Activated T-helper 2 cell treated with anti-CD3 and anti-CD28 coated beads, Interferon-gamma antibody, Interleukin-2, Interleukin-4, amounts not matched to agents 10 μg/mL and 5 μg/mL and 100 μg/mL, durations not matched to agents 14 hours and 24 hours and 36 hours (primary cell): ENCODE results near the gene ATP5F1E. TPM values are rescaled to one million over a fixed set of nuclear protein-coding genes. Genes with fewer than 3 reads are reported as not detected.
A peak's percentile ranks its signal among the peaks of the same experiment; 100 is the strongest.
"Not testable (repeated sequence)": the region's sequence is repeated elsewhere in the genome, so short reads cannot be mapped to it uniquely, and the experiment has no call there.

ENCODE experiments used
- DNase-seq: peaks from one replicate; pipeline ENCODE4 v3.0.0; 2021; ENCODE audit warnings: low spot score
- H3K27ac Mint-ChIP-seq: one replicate; pipeline ENCODE4 v1.8.0; 2021; ENCODE audit warnings: mixed read lengths
- H3K27me3 Mint-ChIP-seq: one replicate; pipeline ENCODE4 v1.8.0; 2021; ENCODE audit warnings: low read depth, mixed read lengths
- H3K36me3 Mint-ChIP-seq: one replicate; pipeline ENCODE4 v1.8.0; 2021; ENCODE audit warnings: low read depth, mixed read lengths
- H3K4me1 Mint-ChIP-seq: one replicate; pipeline ENCODE4 v1.8.0; 2021; ENCODE audit warnings: low read depth, mixed read lengths
- H3K4me3 Mint-ChIP-seq: one replicate; pipeline ENCODE4 v1.8.0; 2021; ENCODE audit warnings: low read depth, mild to moderate bottlenecking, moderate library complexity, mixed read lengths
- H3K9me3 Mint-ChIP-seq: one replicate; pipeline ENCODE4 v1.8.0; 2021; ENCODE audit warnings: mixed read lengths
- intact Hi-C: fragments of 100-400 bp; cut with micrococcal nuclease; formaldehyde crosslinking; loops from one replicate; pipeline ENCODE4 v1.15.1; 2023
- total RNA-seq: library from RNA; stranded (reverse); gene quantifications from 2 replicates; pipeline ENCODE4 v1.2.3, GENCODE V29; 2022

ATP5F1E gene
- total RNA-seq, 1 donor from 2014 or later: 66.9 TPM

- Mint-ChIP-seq H3K27ac (peak overlapping the region; percentile 50), H3K36me3 (peaks cover 78% of the 10 kb centered on the region), H3K27me3 (no peaks in the 10 kb centered on the region), H3K4me1 (peaks cover 37% of the 10 kb centered on the region), H3K9me3 (no peaks in the 10 kb centered on the region), H3K4me3 (no peak overlapping the region)
- DNase-seq: no peak
- intact Hi-C loops: loop anchor here (2.0 to 10.0 kb wide), 2 partner anchors 18 to 332 kb away; partner anchors contain the start of gene STX16
Measured at GRCh38 chr20:58986968-58987517, 45.1 kb downstream of the ATP5F1E start.

GRCh38 chr20:58986286-58986967, 45.7 kb downstream of the ATP5F1E start:
- H3K36me3 Mint-ChIP-seq: peaks cover 72% of the 10 kb centered on the region
- no peaks in the 10 kb centered on the region for H3K9me3 Mint-ChIP-seq
- H3K27ac Mint-ChIP-seq: peak overlapping the region; percentile 50
- no peak for DNase-seq
- H3K27me3 Mint-ChIP-seq: no peaks in the 10 kb centered on the region
- H3K4me1 Mint-ChIP-seq: peaks cover 37% of the 10 kb centered on the region
- H3K4me3 Mint-ChIP-seq: no peak overlapping the region
- intact Hi-C loops: loop anchor here (2.0 to 10.0 kb wide), 2 partner anchors 18 to 332 kb away; partner anchors contain the start of gene STX16

DNA sequence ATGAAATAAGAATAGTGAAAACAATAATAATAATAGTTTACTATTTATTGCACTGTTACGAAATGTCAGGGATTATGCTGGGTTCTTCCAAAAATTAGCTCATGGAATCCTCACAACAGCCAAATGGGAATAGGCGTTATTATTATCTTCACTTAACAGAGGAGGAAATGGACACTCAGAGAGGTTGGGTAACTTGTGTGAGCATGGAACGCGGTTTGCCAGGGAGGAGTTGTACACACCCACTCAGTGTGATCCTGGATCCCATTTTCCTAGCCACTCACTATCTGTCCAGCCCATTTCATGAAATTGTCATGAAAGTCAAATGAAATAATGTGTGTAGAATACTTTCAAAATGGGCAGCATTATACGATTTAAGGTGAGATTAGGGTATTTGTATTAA, 46.5 kb downstream of the ATP5F1E start:
- H3K27me3 Mint-ChIP-seq: no peaks in the 10 kb centered on the region
- peaks cover 65% of the 10 kb centered on the region for H3K36me3 Mint-ChIP-seq

DNA sequence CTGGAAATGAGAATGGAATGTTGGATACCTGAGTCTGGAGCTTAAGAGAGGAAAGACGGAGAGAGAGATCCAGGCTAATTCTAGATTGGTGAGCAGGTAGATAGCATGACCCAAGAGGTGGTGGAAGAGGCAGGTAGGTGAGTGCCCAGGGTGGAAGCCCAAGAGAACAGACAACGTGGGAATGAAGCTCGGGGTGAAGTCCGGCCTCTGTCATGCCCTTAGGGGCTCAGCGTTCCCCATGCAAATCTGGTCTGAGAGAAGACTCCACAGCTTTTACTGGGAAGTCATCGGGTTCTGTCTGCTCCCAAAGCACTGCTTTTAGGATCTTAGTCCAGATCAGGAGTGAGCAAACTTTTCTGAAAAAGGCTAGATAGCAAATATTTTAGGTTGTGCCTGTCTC, 47.4 kb downstream of the ATP5F1E start:
- H3K4me3 Mint-ChIP-seq: no peak overlapping the region
- peaks cover 37% of the 10 kb centered on the region for H3K4me1 Mint-ChIP-seq
- peaks cover 57% of the 10 kb centered on the region for H3K36me3 Mint-ChIP-seq
- no peaks in the 10 kb centered on the region for H3K9me3 Mint-ChIP-seq
- intact Hi-C loops: loop anchor here (5.0 to 10.0 kb wide), 3 partner anchors 48 to 330 kb away; partner anchors contain the start of genes ATP5F1E and STX16
- H3K27me3 Mint-ChIP-seq: peaks cover 2% of the 10 kb centered on the region
- DNase-seq: no peak
- no peak overlapping the region for H3K27ac Mint-ChIP-seq

More for the DNA sequence above, 46.5 kb downstream of the ATP5F1E start:
- H3K4me1 Mint-ChIP-seq: peaks cover 37% of the 10 kb centered on the region
- intact Hi-C loops: loop anchor here (2.0 to 10.0 kb wide), 2 partner anchors 19 to 331 kb away; partner anchors contain the start of gene STX16
- DNase-seq: no peak
- no peak overlapping the region for H3K4me3 Mint-ChIP-seq
- H3K9me3 Mint-ChIP-seq: no peaks in the 10 kb centered on the region
- no peak overlapping the region for H3K27ac Mint-ChIP-seq

GRCh38 chr20:58983115-58983468, 49.0 kb downstream of the ATP5F1E start:
- not testable (repeated sequence) for H3K27ac Mint-ChIP-seq
- intact Hi-C loops: loop anchor here (5.0 to 10.0 kb wide), 3 partner anchors 49 to 328 kb away; partner anchors contain the start of genes ATP5F1E and STX16

DNA sequence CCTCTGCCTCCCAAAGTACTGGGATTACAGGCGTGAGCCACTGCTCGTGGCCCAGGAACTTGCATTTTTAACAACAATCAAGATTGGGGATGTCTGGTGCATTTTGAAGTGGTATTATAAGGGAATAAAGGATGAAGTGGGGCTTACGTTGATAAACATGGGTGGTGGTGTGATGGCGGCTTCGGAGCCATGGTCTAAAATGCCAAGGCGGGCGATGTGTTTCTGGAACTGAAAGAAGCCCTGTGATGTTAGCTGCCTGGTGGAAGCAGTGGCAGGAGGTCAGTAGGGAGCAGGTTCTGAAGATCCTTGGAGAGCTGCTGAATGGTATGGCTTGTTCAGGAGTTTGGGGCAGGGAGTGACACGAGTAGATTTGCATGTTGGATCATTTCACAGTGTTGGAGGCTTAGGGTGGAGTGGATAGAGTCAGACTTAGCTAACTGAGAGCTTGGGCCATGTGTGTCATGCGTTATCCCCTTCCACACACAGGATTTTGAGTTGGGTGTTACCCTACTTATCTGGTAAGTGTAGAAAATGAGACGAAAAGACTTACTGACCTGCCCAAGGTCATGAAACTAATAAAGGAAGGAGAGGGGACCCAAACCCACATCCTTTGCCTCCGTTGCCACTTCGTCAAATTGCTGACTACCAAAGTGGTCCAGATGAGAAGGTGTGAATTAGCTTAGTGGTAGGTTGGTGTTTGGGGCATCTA, 49.6 kb downstream of the ATP5F1E start:
- H3K4me3 Mint-ChIP-seq: peak overlapping the region; percentile 93
- no peak for DNase-seq
- intact Hi-C loops: loop anchor here (5.0 to 10.0 kb wide), 3 partner anchors 50 to 328 kb away; partner anchors contain the start of genes ATP5F1E and STX16
- H3K27ac Mint-ChIP-seq: peak overlapping the region; percentile 67
- H3K4me1 Mint-ChIP-seq: peaks cover 37% of the 10 kb centered on the region
- H3K9me3 Mint-ChIP-seq: no peaks in the 10 kb centered on the region
- peaks cover 3% of the 10 kb centered on the region for H3K27me3 Mint-ChIP-seq
- H3K36me3 Mint-ChIP-seq: peaks cover 37% of the 10 kb centered on the region

More at GRCh38 chr20:58983115-58983468, 49.0 kb downstream of the ATP5F1E start:
- Mint-ChIP-seq H3K4me1 (peaks cover 37% of the 10 kb centered on the region), H3K36me3 (peaks cover 43% of the 10 kb centered on the region), H3K4me3 (peak overlapping the region; percentile 93)
- H3K27me3 Mint-ChIP-seq, H3K9me3 Mint-ChIP-seq, DNase-seq: not testable (repeated sequence)

- Mint-ChIP-seq H3K27ac (peak overlapping the region; percentile 90), H3K27me3 (peaks cover 3% of the 10 kb centered on the region), H3K4me3 (peak overlapping the region; percentile 93), H3K36me3 (peaks cover 30% of the 10 kb centered on the region), H3K4me1 (peaks cover 32% of the 10 kb centered on the region), H3K9me3 (no peaks in the 10 kb centered on the region)
- DNase-seq: no peak
- intact Hi-C loops: loop anchor here (5.0 to 10.0 kb wide), 3 partner anchors 51 to 327 kb away; partner anchors contain the start of genes ATP5F1E and STX16
Measured at GRCh38 chr20:58981628-58982364, 50.3 kb downstream of the ATP5F1E start.

DNA sequence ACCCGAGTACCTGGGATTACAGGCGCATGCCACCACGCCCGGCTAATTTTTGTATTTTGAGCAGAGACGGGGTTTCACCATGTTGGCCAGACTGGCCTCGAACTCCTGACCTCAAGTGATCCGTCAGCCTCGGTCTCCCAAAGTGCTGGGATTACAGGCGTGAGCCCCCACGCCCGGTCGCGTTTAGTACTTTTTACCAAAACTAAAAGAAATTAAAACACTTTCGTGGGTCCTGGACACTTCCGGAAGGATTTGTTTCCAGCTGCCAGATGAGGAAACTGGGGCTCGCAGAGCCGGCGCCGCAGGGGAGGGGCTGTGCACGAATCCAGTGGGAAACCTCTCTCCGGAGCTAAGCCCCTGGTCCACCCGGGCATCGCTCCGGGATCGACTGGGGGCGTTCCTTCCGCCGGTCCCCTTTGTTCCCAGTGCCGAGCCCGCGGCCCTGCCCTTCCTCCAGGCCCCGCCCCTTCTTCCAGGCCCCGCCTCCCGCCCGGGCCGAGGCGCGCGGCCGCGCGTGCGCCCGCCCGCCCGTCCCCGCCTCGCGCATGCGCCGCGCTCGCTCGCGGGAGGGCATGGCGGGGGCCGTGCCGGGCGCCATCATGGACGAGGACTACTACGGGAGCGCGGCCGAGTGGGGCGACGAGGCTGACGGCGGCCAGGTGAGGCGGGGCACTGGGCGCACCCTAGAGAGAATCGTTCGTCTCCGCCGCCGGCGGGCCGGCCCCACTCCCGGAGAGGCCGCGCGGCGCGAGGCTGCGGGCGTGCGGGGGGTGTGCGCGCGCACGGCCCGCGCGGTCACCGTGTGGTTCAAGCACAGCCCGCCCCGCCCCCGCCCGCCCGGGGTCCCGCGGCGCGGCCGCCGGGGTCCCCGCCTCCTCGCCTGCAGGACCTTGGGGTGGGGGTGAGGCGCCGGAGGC, 51.2 kb downstream of the ATP5F1E start, which contains the start of gene NELFCD:
NELFCD (plus strand) TSS at position 546 of the 917 bp plus-strand sequence; CDS start at position 600, 54 bp downstream.
- intact Hi-C loops: loop anchor here (5.0 to 10.0 kb wide), 3 partner anchors 51 to 326 kb away; partner anchors contain the start of genes ATP5F1E and STX16
- Mint-ChIP-seq H3K36me3 (peaks cover 23% of the 10 kb centered on the region), H3K27me3 (peaks cover 3% of the 10 kb centered on the region), H3K9me3 (peaks cover 2% of the 10 kb centered on the region), H3K4me3 (peak within 1 kb of the TSS; percentile 93), H3K4me1 (peaks cover 27% of the 10 kb centered on the region), H3K27ac (peak within 1 kb of the TSS; percentile 90)
- peak; percentile 83 for DNase-seq

DNA sequence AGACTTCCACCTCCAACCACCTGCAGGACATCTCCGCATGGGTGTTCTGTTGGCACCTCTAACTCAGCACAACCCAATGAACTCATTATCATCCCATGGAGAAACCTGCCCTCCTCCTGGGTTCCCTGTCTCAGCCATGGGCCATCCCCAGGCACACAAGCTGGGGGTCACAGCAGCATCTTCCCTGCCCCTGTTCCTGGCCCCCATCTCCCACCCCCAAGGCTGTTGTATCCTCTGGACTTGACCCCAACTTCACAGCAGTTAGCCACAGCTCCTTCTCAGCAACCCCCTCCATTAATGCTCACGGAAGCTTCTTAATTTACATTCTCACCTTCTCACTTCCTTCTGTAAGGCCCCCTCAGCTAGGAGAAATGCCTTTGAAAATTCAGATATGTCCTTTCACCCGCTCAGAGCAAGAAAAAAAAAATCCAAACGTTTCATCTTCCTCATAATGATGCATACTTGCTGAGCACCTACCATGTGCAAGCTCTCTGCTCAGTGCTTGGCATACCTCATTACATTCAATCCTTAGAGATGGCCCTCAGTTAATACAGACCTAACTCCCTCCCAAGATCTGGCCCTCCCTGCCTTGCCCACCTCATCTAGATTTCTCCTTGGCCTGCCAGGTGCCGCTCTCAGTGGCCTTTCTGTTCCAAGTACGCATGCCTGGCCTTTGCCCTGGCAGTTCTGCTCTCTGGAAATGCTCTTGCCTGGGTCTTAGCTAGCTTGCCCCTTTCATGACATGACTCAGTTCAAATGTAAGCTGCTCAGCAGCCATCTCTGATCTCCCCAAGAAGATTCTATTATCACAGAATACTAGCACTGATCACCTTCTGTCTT, 53.6 kb downstream of the ATP5F1E start:
- peaks cover 10% of the 10 kb centered on the region for H3K4me1 Mint-ChIP-seq
- no peak for DNase-seq
- H3K4me3 Mint-ChIP-seq: no peak overlapping the region
- peaks cover 5% of the 10 kb centered on the region for H3K27me3 Mint-ChIP-seq
- H3K36me3 Mint-ChIP-seq: peaks cover 8% of the 10 kb centered on the region
- H3K9me3 Mint-ChIP-seq: peaks cover 13% of the 10 kb centered on the region
- intact Hi-C loops: no loop called here
- no peak overlapping the region for H3K27ac Mint-ChIP-seq

GRCh38 chr20:58976061-58976730, 55.9 kb downstream of the ATP5F1E start:
- intact Hi-C loops: no loop called here
- H3K4me3 Mint-ChIP-seq: no peak overlapping the region
- no peak overlapping the region for H3K27ac Mint-ChIP-seq
- H3K4me1 Mint-ChIP-seq: no peaks in the 10 kb centered on the region
- H3K9me3 Mint-ChIP-seq: peaks cover 13% of the 10 kb centered on the region
- DNase-seq: no peak
- no peaks in the 10 kb centered on the region for H3K36me3 Mint-ChIP-seq
- H3K27me3 Mint-ChIP-seq: peaks cover 6% of the 10 kb centered on the region
